GM18517 (cell line): ENCODE data around the gene LINGO1.

ENCODE experiments used
- ATAC-seq: cut with Tn5 transposase; IDR thresholded peaks from one replicate; pipeline ENCODE4 v1.9.1; 2021; ENCODE audit warnings: mild to moderate bottlenecking, moderate library complexity; ENCODE audit not compliant: unreplicated experiment

Gene LINGO1

GRCh38 chr15:77619883-77620282 lies 12.8 kb downstream of the LINGO1 start:
- ATAC-seq, result no peak

GRCh38 chr15:77617476-77618230 lies 15.1 kb downstream of the LINGO1 start:
- no peak for ATAC-seq

DNA sequence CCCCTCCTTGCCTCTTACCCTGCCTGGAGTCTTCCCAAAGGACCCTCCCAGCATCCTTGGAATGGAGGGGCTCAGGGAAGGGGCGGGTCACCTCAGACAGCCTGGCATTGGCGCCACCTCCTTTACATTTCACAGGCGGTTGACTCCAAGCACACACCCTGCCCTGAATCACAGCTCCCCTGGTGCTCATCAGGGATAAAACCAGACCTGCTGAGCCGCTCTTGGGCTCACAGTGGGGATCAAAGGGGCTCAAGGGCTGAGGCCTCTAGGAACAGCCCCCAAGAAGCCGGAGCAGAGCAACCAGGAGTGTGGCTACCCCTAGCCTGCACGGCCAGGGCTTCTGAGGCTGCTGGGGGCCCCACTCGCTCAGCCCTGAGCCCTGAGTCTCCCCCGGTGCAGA lies 16.6 kb downstream of the LINGO1 start:
- no peak for ATAC-seq

- ATAC-seq, result no peak
These were observed 17.2 kb downstream of the LINGO1 start for GRCh38 chr15:77615472-77615871.

DNA sequence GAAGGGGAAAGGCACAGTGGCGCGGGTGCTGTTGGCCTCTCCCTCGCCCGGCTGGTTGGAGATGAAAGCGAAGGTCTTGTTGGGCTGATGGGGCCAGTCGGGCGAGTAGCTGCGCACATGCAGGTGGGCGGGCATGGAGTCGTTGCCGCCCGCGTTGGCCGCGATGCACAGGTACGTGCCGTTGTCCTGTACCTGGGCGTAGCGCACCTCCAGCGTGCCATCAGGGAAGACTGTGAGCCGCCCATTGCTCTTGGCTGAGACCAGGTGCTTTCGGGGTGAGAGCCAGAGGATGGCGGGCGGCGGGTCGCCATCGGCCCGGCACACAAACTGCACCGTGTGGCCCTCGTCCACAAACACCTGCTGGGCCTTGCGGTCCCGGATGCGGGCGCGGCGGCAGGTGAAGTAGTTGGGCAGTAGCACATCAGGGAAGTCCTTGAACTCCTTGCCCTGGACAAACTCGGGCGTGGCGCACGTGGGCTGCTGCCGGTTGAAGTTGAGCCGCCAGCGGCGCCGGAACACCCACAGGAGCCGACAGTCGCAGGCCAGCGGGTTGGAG lies 18.4 kb downstream of the LINGO1 start:
- ATAC-seq, result no peak

GRCh38 chr15:77613814-77614213 lies 18.9 kb downstream of the LINGO1 start:
- ATAC-seq, result no peak

DNA sequence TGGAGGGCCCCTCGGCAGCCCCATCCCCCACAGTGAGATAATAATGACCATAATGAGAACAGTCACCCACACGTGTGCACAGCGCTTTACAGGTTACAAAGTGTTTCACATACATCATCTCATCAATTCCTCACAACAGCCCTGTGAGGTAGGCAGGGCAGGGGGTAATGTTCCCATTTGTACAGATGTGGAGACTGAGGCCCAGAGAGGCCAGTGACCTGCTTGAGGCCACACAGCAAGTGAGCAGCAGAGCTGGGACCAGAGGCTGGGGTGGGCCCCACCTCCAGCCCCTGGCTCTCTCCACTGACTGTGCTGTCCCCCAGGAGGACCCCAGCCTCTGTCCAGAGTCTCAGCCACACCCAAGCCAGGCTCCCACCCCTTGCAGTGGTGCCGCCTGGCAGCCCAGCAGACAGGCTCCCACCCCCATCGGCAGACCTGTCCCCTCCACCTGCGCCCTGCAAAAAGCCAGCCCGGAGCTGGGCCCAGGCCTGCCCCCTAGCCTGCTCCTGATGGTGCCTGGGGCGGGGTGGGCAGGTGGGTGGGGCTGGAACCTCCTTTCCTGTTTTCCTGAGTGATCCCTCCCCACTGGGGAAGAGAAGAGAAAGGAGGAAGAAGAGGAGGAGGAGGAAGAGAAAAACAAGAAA lies 19.6 kb downstream of the LINGO1 start:
- ATAC-seq, result no peak

DNA sequence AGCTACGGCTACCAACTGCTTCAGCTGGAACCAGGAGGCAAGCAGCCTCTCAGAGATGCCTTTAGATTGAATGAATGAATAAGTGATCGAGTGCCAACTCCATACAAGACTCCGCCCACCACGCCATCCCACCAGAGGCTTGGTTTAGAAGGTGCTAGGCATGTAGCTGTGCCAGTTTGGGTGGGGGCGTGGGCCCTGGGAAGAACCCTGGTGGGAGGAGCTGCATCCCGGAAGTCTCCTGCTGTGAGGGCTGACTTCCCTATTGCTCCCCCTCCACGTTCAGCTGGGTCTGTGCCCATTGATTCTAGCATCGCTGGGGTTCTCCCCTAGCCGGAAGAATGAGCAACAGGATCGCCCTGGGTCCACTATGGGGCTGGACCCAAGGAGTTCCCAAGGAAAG lies 20.9 kb downstream of the LINGO1 start:
- no peak for ATAC-seq

GRCh38 chr15:77610731-77611130 lies 22.0 kb downstream of the LINGO1 start:
- ATAC-seq, result no peak

DNA sequence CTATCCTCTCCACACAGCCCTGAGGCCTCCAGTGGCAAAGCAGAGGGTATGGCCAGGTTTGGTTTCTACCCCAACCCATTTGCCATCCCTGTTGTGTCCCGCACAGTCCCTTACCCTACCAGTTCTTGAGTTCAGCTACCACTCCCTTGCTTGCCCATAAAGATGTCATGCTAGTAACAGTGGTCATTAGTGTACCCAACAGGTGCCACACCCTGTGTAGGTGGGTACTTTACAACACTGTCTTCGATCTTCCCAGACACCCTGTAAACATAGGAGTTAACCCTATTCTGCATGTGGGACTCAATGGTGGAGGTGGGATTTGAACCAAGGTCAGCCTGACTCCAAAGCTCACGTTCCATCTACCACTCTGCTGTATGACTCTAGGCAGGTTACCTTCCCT lies 23.2 kb downstream of the LINGO1 start:
- no peak for ATAC-seq

DNA sequence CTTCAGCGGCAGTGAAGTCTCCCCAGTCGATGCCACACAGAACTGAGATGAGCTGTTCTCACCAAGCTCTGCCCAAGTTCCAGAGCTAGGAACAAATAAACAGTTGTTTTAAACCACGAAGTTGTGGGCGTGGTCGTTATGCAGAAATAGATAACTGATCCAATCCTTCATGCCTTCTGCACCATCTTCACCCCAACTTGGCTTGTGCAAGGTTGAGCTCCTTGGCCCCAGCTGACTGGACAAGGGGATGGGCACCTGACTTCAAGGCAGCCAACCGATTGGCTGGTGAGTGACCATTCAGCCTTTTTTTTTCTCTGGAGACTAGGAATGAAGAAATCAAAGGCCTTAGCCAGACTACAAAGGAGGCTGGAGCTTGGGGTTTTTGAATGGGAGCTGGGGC lies 23.9 kb downstream of the LINGO1 start:
- ATAC-seq, result no peak

GRCh38 chr15:77607894-77608261 lies 24.8 kb downstream of the LINGO1 start:
- ATAC-seq, result no peak

- no peak for ATAC-seq
These were observed 25.4 kb downstream of the LINGO1 start for GRCh38 chr15:77607111-77607893.

DNA sequence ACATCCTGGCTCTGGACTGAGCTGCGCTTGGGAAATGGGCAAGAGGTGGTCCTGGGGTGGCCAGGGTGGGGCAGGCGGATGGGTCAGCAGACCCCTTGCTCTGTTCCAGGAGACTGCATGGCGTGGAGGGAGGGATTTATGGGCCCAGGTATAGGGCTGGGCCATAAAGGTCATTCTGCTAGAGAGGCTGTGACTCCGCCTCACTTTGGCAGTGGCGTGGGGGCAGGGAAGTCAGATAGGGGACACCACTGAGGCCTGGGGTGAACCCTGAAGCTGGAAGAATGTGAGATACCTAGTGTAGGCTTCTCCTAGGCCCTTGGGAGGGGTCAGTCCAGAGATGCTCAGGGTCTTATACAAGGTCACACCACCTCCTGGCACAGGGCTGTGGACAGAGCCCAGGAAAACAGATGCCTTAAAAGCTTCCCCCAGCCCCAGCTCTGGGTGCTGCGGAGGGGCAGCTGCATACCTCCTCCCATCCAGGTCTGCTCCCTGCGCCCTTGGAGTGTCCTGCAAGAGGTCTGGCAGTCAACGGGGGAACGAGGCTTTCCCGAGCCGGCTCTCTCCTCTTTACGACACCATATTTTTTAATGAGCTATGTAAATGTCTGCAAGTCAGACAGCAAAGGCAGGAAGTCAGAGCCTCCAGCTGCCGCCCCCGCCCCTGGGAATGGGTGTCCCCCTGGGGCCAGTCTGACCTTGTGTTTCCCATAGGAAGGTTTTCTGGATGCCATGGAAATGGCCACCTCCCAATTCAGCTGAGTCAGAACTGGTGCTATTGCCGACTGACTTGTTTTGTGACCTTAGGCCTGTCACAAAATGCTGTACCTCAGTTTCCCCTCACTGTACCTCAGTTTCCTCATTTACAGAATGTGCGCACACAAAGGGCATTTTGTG lies 26.3 kb downstream of the LINGO1 start:
- ATAC-seq, result no peak

- no peak for ATAC-seq
These were observed 27.2 kb downstream of the LINGO1 start for GRCh38 chr15:77605547-77605946.

DNA sequence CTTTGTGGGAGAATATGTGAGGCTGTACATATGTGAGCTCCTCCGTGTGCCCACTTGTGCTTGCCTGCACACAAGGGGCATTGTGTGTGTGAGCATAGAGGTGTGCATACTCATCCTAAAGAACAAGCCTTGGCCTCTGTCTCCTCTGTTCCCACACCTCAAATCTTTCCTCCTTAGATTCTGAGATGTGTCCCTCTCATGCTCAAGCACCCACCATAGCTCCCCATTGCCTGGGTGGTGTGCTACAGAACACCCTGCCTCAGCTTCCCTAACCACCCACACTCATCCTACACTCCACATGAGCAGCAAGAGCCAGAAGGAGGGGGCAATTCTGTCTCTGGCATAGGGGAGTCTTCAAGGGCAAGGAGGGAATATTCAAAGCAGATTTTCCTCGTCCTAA lies 27.7 kb downstream of the LINGO1 start:
- no peak for ATAC-seq

DNA sequence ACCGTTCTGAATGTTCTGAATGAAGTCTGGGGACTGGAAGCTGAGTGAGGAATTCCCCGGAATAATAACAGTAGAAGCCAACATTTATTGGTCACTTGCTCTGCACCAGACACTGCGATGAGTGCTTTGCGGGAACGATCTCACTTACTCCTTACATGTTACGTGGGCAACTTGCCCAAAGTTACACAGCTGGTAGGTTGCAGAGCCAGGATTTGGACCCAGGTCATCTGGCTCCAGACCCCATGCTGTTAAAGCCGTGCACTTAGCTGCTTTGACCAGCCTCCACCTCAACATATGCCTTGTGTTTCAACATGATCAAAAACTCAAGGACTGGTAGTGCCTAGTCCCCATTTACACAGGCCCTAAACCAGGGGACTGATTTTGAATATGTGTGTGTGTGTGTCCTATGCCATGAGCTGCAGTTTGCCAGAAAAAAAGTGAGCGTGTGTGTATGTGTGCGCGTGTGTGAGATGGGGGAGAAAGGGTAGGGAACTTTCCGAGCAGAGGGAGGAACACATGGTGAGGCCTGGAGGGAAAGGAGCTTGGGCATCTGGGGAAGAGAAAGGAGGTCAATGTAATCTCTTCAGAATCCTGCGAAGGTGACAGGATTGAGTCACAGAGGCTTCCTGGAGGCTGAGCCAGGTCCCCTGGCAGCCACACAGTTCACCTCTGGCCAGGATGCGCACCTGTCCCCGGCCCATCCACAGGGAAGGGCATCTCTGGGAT lies 28.9 kb downstream of the LINGO1 start:
- ATAC-seq, result no peak

DNA sequence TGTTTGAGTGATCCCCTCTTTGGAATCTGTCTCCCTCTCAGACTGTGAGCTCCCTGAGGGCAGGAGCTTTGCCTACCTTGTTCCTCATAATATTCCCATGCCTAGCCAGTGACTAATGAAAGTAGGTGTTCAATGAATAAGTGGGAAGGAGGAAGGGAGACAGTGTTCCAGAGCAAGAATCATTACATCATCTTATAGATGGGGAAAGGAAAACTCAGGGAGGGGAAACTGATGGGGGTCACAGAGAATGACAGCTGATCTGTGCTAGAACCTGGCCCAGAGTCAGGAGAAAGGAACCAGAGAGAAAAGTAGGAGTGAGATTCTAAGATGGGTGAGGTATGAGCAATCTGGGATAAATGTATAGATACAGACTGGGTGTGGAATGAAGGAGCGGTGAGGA lies 29.9 kb downstream of the LINGO1 start:
- ATAC-seq, result no peak

- ATAC-seq, result no peak
These were observed 32.8 kb downstream of the LINGO1 start for GRCh38 chr15:77599899-77600298.

DNA sequence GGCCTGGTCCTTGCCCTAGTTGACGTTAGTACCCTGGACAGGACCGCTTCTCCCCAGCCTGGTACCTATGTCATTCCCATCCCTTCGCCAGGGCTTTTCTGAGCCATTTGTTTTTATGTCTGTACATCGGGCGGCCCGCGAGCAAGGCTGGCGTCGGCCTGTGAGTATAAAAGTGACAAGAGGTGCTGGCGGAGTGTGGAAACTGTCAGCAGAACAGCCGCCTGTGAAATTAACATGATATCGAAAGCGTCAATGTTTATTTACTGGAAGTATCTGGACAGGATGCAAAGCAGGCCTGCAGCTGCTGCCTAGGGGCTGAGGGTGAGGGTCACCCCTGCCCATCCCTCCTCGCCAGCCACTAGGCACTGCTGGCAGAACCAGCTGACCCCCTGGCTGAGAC lies 33.4 kb downstream of the LINGO1 start:
- ATAC-seq, result no peak
